Esophagus mucosa (tissue), 1 donor: ENCODE results near the gene PPP1CC. TPM values are rescaled to one million over a fixed set of nuclear protein-coding genes. Genes with fewer than 3 reads are reported as not detected.
"Not testable (repeated sequence)": the region's sequence is repeated elsewhere in the genome, so short reads cannot be mapped to it uniquely, and the experiment has no call there.

Experiments
- ATAC-seq: fragments of 200-7000 bp; cut with Tn5 transposase; one replicate; pipeline ENCODE4 v1.9.1; 2020
- total RNA-seq: library from RNA; stranded (reverse); gene quantifications from one replicate; pipeline ENCODE4 v1.2.4, GENCODE V29; 2023
- donor health status: DM: yes; HTN: yes; CAD: no.

Gene PPP1CC
- total RNA-seq, 1 donor from 2014 or later, result 109 TPM

GRCh38 chr12:110722892-110723291, 19.8 kb downstream of the PPP1CC start:
- ATAC-seq, result not testable (repeated sequence)

- ATAC-seq, result no peak
These were observed 21.1 kb downstream of the PPP1CC start for GRCh38 chr12:110721570-110721969.

- ATAC-seq, result no peak
These were observed 22.2 kb downstream of the PPP1CC start for GRCh38 chr12:110720516-110720915.

GRCh38 chr12:110718222-110718908, 24.3 kb downstream of the PPP1CC start:
- ATAC-seq, result peak; percentile 37

GRCh38 chr12:110717037-110717436, 25.7 kb downstream of the PPP1CC start:
- ATAC-seq, result no peak

DNA sequence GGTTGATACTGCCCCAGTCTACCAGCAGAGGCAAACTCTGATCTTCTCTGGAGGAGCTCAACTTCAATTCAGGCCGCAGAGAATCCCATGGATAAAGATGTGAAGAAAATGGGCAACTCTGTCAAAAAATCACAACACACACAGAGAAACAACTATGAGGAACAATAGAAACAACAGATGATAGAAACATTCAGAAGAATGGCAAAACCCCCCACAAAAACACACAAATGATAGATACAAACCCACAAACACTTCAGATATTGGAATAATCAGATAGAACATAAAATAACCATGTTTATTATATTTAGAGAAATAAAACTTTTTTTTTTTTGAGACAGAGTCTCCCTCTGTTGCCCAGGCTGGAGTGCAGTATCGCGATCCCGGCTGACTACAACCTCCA, 33.8 kb downstream of the PPP1CC start:
- no peak for ATAC-seq

DNA sequence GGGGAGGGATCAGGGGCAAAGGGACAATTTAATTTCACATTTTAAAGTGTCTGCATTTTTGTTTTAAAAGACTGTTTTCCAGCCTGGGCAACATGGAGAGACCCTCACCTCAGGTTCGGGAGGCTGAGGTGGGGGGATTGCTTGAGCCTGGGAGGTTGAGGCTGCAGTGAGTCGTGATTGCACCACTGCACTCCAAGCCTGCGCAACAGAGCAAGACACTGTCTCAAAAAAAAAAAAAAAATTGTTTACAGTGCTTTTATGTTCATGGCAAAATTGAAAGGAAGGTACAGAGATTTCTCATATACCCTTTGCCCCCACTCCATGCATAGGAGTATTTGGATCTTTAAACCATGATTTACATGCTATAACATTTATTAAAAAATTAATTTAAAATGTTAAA, 37.4 kb downstream of the PPP1CC start:
- ATAC-seq, result no peak

DNA sequence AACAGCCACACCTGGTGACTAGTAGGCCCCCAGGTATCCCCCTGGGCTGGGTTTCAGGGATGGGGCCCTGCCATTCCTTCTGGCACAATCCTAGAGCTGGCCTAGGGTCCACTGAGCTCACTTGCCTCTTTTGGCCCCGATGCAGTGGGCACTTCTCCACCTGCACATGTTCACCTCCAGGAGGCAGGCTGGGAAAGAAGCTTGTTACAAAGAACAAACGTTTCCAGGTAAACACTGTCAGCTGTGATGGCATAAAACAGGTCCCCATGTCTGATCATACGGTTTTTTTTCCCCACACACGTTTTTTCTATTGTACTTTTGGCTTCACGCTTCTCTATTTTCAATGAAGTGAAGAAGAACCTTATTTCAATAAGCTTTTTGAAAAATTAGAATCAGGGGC, 37.9 kb downstream of the PPP1CC start:
- peak; percentile 26 for ATAC-seq

GRCh38 chr12:110704231-110704630, 38.5 kb downstream of the PPP1CC start:
- no peak for ATAC-seq

DNA sequence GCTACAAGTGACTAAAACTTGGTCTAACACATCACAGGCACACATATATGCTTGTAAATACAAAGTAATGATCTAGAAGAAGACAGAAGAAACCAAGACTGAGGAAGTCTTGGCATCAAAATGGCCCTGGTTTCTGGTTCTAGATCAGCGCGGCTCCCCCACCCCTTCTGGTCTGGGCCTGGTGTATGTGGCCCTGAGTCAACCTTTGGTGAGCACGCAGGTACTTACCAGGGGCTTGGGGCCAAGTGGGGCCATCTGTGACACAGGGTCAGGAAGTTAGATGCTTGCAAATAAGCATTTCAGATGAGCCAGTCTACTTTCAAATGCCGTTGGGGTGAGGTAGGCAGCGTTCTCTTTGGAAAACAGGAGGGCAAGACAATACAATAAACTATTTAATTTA, 40.6 kb downstream of the PPP1CC start:
- no peak for ATAC-seq

- ATAC-seq, result no peak
These were observed 42.9 kb downstream of the PPP1CC start for GRCh38 chr12:110699591-110700445.

DNA sequence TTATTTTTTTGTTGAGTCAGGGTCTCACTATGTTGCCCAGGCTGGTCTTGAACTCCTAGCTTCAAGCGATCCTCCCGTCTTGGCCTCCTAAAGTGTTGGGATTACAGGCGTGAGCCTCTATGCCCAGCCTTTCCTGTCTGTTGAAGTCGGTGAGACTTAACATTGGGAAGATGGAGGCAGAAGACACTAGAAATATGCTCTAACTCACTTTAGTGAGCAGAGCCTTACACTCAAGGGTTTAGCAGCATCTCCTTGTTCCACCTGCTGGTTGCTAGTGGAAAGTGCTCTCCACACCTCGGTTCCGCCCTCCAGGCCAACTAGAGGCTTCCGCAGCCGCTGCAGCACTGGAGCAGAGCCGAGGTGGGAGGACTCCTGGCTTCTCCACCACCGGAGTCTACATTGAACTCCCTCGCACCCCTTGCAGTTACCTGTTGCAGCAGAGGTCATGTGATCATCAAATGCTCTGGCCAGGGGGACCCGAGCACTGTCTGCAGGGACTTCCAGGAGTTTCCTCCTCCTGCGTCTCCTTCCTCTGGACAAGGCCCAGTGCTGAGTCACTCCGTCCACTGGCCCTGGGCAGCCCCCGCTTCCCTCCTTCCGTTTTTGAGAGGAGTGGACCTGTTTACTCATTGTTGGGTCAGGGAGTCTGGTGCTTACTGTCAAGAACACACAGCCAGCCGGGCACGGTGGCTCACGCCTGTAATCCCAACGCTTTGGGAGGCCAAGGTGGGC, 44.4 kb downstream of the PPP1CC start:
- peak; percentile 91 for ATAC-seq

GRCh38 chr12:110697236-110697635, 45.5 kb downstream of the PPP1CC start:
- no peak for ATAC-seq

GRCh38 chr12:110696283-110696682, 46.4 kb downstream of the PPP1CC start:
- ATAC-seq, result no peak

GRCh38 chr12:110694330-110694901, 48.3 kb downstream of the PPP1CC start:
- ATAC-seq, result no peak

DNA sequence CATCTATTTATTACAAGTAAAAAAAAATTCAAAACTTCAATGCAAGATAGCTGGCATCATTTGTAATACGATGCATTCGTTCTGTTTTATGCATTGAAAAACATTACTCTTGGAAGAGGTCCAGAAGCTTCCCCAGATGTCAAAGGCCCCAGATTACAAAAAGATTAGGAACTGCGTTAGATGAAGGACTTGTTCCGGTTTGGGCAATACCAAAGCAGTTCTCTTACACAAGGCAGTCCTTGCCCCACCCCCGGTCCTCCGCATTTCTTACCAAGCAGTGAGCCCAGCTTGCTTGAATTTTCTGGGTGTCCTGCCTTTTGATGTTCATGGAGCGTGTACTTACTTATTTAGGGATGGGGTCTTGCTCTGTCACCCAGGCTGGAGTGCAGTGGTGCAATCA, 49.0 kb downstream of the PPP1CC start:
- ATAC-seq, result no peak

DNA sequence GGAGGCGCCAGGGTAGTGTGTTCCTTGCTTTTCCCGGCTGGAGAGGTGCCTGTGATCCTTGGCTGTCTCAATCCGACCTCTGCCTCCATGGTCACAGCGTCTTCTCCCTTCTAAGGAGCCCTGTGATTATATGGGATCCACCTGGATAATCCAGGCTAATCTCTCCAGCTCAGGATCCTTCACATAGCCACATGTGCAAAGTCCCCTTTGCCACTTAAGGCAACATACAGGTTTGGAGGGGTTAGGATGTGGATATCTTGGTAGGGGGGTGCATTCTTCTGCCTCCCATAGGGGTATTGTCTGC, 52.6 kb downstream of the PPP1CC start:
- ATAC-seq, result no peak

GRCh38 chr12:110689281-110690126, 53.2 kb downstream of the PPP1CC start:
- peak; percentile 63 for ATAC-seq

DNA sequence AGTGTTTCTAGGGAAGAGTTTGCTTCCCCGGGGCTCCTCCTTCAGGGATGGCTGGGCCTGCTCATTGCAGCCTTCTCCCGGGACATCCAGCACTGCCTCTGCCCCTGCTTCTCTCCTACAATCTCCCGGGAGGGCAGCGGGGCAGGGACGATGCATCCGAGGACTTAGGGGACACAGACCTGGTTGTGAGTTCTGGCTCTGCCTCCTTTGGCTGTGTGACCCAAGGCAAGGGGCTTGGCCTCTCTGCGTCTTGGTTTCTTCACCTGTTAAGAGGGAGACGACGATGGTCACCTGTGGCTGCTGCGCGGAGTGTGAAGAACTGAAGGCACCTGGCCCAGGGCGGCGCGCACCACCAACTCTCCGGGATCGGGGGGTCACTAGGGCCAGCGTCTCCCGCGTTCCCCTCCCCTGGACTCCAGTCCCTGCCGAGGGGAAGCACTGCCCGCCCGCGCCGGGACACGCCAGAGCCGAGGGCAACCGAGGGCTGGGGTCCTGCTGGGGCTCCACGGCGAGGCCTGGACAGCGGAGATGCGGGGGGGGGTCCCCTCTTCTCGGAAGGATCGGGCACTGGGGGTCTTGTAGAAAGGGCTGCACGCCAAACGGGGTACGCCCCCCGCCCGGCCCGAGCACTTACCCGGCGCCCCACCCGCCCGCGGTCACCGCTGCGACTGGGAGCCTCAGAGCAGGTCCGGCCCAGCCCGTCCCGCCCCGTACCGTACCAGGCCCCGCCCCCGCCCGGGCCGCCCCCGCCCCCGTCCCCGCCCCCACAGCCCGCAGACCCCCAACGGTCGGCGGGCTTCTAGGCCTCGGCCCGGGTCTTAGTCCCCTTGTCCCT, 54.0 kb downstream of the PPP1CC start, which contains the start of gene HVCN1:
TSS of gene HVCN1 (minus strand) at position 670 of the 835 bp plus-strand sequence. CDS start 5,870 bp downstream, outside the sequence.
- peak; percentile 71 for ATAC-seq

DNA sequence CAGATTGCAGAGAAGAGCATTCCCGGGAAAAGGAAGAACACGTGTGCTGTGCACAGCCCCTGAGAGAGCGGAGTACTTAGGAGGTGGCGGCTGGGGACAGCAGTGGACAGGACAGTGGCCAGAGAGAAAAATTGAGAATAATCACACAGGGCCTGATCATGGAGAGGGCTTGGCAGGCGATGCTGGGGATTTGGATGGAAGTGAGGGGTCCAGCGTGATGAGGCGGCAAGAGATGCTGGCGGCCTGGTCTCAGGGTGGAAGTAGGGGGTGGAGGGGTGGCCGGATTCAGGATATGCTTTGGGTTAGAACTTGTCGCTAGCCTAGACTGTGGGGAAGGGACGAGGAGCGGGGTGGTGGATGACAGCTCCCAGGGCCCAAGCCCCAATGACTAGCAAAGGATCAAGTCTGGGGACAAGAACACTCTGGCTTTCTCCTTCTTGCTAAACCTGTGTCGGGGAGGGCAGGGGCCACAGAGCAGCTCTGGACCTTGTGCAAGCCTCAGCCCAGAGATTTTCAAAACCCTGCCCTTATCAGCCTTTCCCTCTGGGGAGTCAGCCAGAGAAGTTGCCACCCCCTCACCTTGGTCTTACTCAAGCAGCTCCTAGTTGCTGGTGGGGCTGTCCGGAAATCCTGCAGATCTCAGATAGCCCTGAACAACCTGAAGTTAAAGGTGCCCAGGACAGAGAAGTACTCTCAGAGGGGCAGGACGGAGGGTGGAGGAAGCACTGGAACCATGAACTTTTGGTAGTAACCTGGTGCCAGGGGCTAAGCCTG, 55.1 kb downstream of the PPP1CC start:
- ATAC-seq, result peak; percentile 20
